Keratinocyte (primary cell): ENCODE measurements around the gene RCOR3. TPM values are rescaled to one million over a fixed set of nuclear protein-coding genes. Genes with fewer than 3 reads are reported as not detected.

Experiments used
- DNase-seq: peaks from one replicate; pipeline ENCODE4 v3.0.0-alpha.2; 2011; ENCODE audit warnings: low read depth, missing footprints, low spot score
- FAIRE-seq: peaks from 2 replicates; lab custom pipeline; 2011; peaks lifted over from hg19 to GRCh38; lab: Jason Lieb, UNC
- H2AFZ ChIP-seq: 2 replicates; pipeline ENCODE4 v1.6.0; 2012; ENCODE audit warnings: low read length, control low read depth, inconsistent platforms; ENCODE audit not compliant: control insufficient read depth
- H3K27ac ChIP-seq: 2 replicates; pipeline ENCODE4 v1.5.1; 2011; ENCODE audit warnings: low read length; ENCODE audit not compliant: control insufficient read depth, insufficient read depth
- H3K27me3 ChIP-seq: 3 replicates; pipeline ENCODE4 v1.6.0; 2011; ENCODE audit warnings: low read length; ENCODE audit not compliant: control insufficient read depth, insufficient read depth; ENCODE audit errors: extremely low read depth
- H3K36me3 ChIP-seq, 2 experiments: 2 replicates in 1 of 2; 3 replicates in 1 of 2; pipeline ENCODE4 v1.5.1; 2011; ENCODE audit warnings: low read length in 2 of 2, mild to moderate bottlenecking in 1 of 2; ENCODE audit not compliant: control insufficient read depth in 2 of 2, insufficient read depth in 2 of 2; ENCODE audit errors: extremely low read depth in 1 of 2
- H3K4me1 ChIP-seq: 3 replicates; pipeline ENCODE4 v1.5.1; 2011; ENCODE audit warnings: low read length; ENCODE audit not compliant: control insufficient read depth, insufficient read depth; ENCODE audit errors: extremely low read depth
- H3K4me2 ChIP-seq: 3 replicates; pipeline ENCODE4 v1.6.0; 2011; ENCODE audit warnings: low read depth, low read length; ENCODE audit not compliant: control insufficient read depth, insufficient read depth; ENCODE audit errors: extremely low read depth
- H3K4me3 ChIP-seq, 3 experiments: fragments of 200-600 bp in 1 of 3; sonication (generic) in 1 of 3; 2 replicates in 2 of 3; 3 replicates in 1 of 3; pipeline ENCODE4 v1.5.1; 2011 to 2016; ENCODE audit warnings: low read length in 3 of 3, mild to moderate bottlenecking in 3 of 3, control low read depth in 2 of 3, inconsistent platforms in 1 of 3, low read depth in 1 of 3, mixed read lengths in 1 of 3, mixed run types in 1 of 3, moderate library complexity in 1 of 3; ENCODE audit not compliant: control insufficient read depth in 2 of 3, insufficient read depth in 2 of 3; ENCODE audit errors: extremely low read depth in 1 of 3
- H3K79me2 ChIP-seq: 2 replicates; pipeline ENCODE4 v1.6.0; 2012; ENCODE audit warnings: low read length; ENCODE audit not compliant: control insufficient read depth, insufficient read depth
- H3K9ac ChIP-seq: 3 replicates; pipeline ENCODE4 v1.6.0; 2011; ENCODE audit warnings: low read length; ENCODE audit not compliant: control insufficient read depth, insufficient read depth; ENCODE audit errors: extremely low read depth
- H3K9me1 ChIP-seq: 3 replicates; pipeline ENCODE4 v1.6.0; 2011; ENCODE audit warnings: low read length; ENCODE audit not compliant: control insufficient read depth, insufficient read depth; ENCODE audit errors: extremely low read depth
- H3K9me3 ChIP-seq: 2 replicates; pipeline ENCODE4 v1.5.1; 2012; ENCODE audit warnings: low read depth, low read length; ENCODE audit not compliant: control insufficient read depth
- H4K20me1 ChIP-seq: 3 replicates; pipeline ENCODE4 v1.6.0; 2011; ENCODE audit warnings: low read length; ENCODE audit not compliant: control insufficient read depth, insufficient read depth; ENCODE audit errors: extremely low read depth
- CTCF ChIP-seq, 3 experiments: IDR thresholded peaks in 1 of 3; conservative IDR thresholded peaks in 1 of 3; optimal IDR thresholded peaks in 1 of 3; 2 replicates in 2 of 3; 3 replicates in 1 of 3; pipeline versions ENCODE3 to v1.5.1; 2011; ENCODE audit warnings: low read length in 3 of 3, mild to moderate bottlenecking in 3 of 3, moderate library complexity in 2 of 3, control low read depth in 1 of 3, inconsistent platforms in 1 of 3; ENCODE audit not compliant: insufficient read depth in 2 of 3; ENCODE audit errors: extremely low read depth in 1 of 3
- EZH2 ChIP-seq: IDR thresholded peaks from one replicate; pipeline ENCODE4 v1.6.1; 2012; ENCODE audit warnings: inconsistent platforms, mild to moderate bottlenecking, low read length, moderate library complexity
- dilution Hi-C: fragments of 300-500 bp; cut with MboI; formaldehyde crosslinking; loops from one replicate; pipeline ENCODE4 v1.7.0; 2020; ENCODE audit warnings: low sequenced_read_pairs; ENCODE audit not compliant: extremely low pct_ligation_motif_present
- polyA plus RNA-seq, 5 experiments: library from polyadenylated mRNA; depleted of rRNA in 3 of 5; stranded (reverse) in 3 of 5; stranded (forward) in 1 of 5; unstranded in 1 of 5; fragments of >200 nt; gene quantifications; 1 replicate in 1 of 5; 2 replicates in 3 of 5; 3 replicates in 1 of 5; pipeline versions ENCODE4 v1.2.1 to v1.2.3, GENCODE V29; 2011 to 2012; ENCODE audit warnings: missing spikeins in 2 of 5, low read depth in 1 of 5, low replicate concordance in 1 of 5

Gene RCOR3
- polyA plus RNA-seq, 1 donor (not counting 4 experiments of a cell fraction or from before 2014, with no cell fraction given): 35.7 TPM

GRCh38 chr1:211359876-211360275 lies 100.7 kb downstream of the RCOR3 start:
- dilution Hi-C loops: no loop called here

GRCh38 chr1:211361202-211361601 lies 102.0 kb downstream of the RCOR3 start:
- H3K4me2 ChIP-seq: no peak overlapping the region
- no peak overlapping the region for H3K27ac ChIP-seq
- TF ChIP-seq CTCF (optimal IDR thresholded peaks at IDR 0.05 in 1 of 3, IDR thresholded peaks at IDR 0.05 in 1 of 3, conservative IDR thresholded peaks at IDR 0.05 in 1 of 3; ENCODE audit: extremely low read depth in 1 of 3, insufficient read depth in 2 of 3, low read length in 3 of 3) (no peak), EZH2 (no peak)
- no peaks in the 10 kb centered on the region for H3K36me3 ChIP-seq
- no peaks in the 10 kb centered on the region for H3K79me2 ChIP-seq
- H3K4me3 ChIP-seq: no peak overlapping the region
- no peak overlapping the region for H2AFZ ChIP-seq
- FAIRE-seq: no peak
- dilution Hi-C loops: no loop called here
- DNase-seq: no peak
- no peaks in the 10 kb centered on the region for H3K9me3 ChIP-seq
- no peak overlapping the region for H3K9ac ChIP-seq
- H3K9me1 ChIP-seq: no peaks in the 10 kb centered on the region
- no peaks in the 10 kb centered on the region for H4K20me1 ChIP-seq
- no peaks in the 10 kb centered on the region for H3K4me1 ChIP-seq
- H3K27me3 ChIP-seq: no peaks in the 10 kb centered on the region

More at GRCh38 chr1:211359876-211360275, 100.7 kb downstream of the RCOR3 start:
- Histone ChIP-seq H3K27ac (no peak overlapping the region), H3K4me1 (no peaks in the 10 kb centered on the region), H3K27me3 (no peaks in the 10 kb centered on the region), H3K36me3 (no peaks in the 10 kb centered on the region), H3K4me3 (no peak overlapping the region), H2AFZ (no peak overlapping the region), H3K79me2 (no peaks in the 10 kb centered on the region), H3K9me1 (no peaks in the 10 kb centered on the region), H4K20me1 (no peaks in the 10 kb centered on the region), H3K9ac (no peak overlapping the region), H3K4me2 (no peak overlapping the region), H3K9me3 (no peaks in the 10 kb centered on the region)
- no peak for FAIRE-seq
- no peak for DNase-seq
- no peak for TF ChIP-seq CTCF (optimal IDR thresholded peaks at IDR 0.05 in 1 of 3, IDR thresholded peaks at IDR 0.05 in 1 of 3, conservative IDR thresholded peaks at IDR 0.05 in 1 of 3; ENCODE audit: extremely low read depth in 1 of 3, insufficient read depth in 2 of 3, low read length in 3 of 3)
- no peak for TF ChIP-seq EZH2

Other genes with a start within 250 kb of the RCOR3 start
- gene KCNH1, start 125.2 kb upstream of the RCOR3 start, polyA plus RNA-seq: 0.03 TPM in 1 of 3 replicates, not detected in the others
- gene TRAF5, start 67.5 kb downstream of the RCOR3 start, polyA plus RNA-seq: 1.6 to 2.1 TPM (median 1.8 TPM) in 3 replicates
- gene RD3, start 232.8 kb downstream of the RCOR3 start, polyA plus RNA-seq: not detected in 3 replicates